Heart left ventricle (tissue), 13 donors: ENCODE measurements around the gene RNASE4.

Experiments used
- POLR2A ChIP-seq, 2 donors: fragments of 450-650 bp; IDR thresholded peaks; one replicate each; pipeline ENCODE4 v1.6.1; 2017; ENCODE audit warnings: antibody characterized with exemption in 2 of 2, mild to moderate bottlenecking in 2 of 2, moderate library complexity in 2 of 2
- TF ChIP-seq, protein P1 (sequence below), 12 donors: fragments of 200-600 bp; sonication (generic) in 4 of 12; IDR thresholded peaks; one replicate each; pipeline versions ENCODE4 v1.5.0 to v1.8.0; 2018 to 2022; ENCODE audit warnings: antibody characterized with exemption in 12 of 12, mild to moderate bottlenecking in 5 of 12
- donor health status: ischemic (EF 13 %, LVEDD 7.1; RV severe dilation, severe dysfunction).
- donor health status: DM: no; HTN: yes; CAD: no.
- donor health status: DM: no; HTN: no; CAD: no.
- donor health status: ischemic (EF 25% LVEDD 6.9; RV normal size, moderate dysfunction).
- donor health status: ischemic (EF 25% LVEDD 5.7; RV mildly dilated, moderate dysfunction).
- donor health status: ischemic (EF 35%, LVEDD 5.7; RV mildly dilated, moderate dysfunction).
- donor health status: nonischemic (EF 11% LVEDD 7.7; RV severe dilation, severe dysfunction).
- donor health status: DM: yes; HTN: yes; CAD: no.
- donor health status: PGD.
- donor health status: ischemic (EF 29% LVEDD 5.4; RV normal size, mild dysfunction).
- donor health status: nonischemic (EF 23%, LVEDD 6.1; RV moderate dilation, normal function).

- TF ChIP-seq, protein P1, sequence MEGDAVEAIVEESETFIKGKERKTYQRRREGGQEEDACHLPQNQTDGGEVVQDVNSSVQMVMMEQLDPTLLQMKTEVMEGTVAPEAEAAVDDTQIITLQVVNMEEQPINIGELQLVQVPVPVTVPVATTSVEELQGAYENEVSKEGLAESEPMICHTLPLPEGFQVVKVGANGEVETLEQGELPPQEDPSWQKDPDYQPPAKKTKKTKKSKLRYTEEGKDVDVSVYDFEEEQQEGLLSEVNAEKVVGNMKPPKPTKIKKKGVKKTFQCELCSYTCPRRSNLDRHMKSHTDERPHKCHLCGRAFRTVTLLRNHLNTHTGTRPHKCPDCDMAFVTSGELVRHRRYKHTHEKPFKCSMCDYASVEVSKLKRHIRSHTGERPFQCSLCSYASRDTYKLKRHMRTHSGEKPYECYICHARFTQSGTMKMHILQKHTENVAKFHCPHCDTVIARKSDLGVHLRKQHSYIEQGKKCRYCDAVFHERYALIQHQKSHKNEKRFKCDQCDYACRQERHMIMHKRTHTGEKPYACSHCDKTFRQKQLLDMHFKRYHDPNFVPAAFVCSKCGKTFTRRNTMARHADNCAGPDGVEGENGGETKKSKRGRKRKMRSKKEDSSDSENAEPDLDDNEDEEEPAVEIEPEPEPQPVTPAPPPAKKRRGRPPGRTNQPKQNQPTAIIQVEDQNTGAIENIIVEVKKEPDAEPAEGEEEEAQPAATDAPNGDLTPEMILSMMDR (IDR thresholded peaks at IDR 0.05) = no peak
- TF ChIP-seq POLR2A (IDR thresholded peaks at IDR 0.05) = no peak
Observed at GRCh38 chr14:20655851-20656250, 28.5 kb upstream of the RNASE4 start.
